ENCODE measurements around the gene TMEM50B.
"Not testable (repeated sequence)": the region's sequence is repeated elsewhere in the genome, so short reads cannot be mapped to it uniquely, and the experiment has no call there.

Gene TMEM50B

DNA sequence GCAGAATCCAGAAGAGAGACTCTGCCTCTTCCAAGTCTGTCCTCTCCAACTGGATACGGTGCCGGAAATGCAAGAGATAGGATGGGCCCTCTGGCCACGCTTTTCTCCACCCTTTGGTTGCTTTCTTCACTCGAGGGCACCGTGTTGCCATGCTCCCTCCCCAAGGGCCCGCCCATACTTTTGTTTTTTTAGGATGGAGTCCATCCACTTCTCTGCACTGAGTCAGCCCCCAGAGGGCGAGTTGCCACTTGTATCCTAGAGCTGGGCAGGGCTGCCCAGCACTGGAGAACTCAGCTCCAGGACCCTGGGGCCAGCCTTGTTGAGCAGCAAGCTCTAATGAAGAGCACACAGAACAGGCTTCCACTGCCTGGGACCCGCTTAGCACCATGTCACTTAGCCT is 51.1 kb downstream of the TMEM50B start:
- no peak for DNase-seq (ENCODE audit: low read depth in 2 of 2)

DNA sequence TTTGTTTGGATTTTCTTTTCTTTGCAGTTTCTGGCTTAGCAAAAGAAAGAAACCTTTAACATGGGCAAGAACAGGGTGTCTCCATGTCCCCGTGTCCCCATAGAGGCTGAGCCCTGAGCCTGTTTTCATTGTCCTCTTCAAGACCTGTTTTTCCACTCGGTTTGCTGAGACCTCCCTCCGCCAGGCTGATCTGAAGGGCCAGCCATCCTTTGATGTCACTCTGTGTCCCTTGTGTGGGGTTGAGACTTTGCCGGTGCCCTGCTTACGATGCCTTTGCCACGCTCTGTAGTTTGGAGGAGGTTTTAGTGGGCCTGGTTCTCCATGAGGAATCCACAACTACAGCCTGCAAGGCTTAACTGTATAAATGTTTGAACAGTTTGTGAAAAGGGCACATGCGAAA is 52.7 kb downstream of the TMEM50B start:
- DNase-seq (ENCODE audit: low read depth in 2 of 2): no peak

DNA sequence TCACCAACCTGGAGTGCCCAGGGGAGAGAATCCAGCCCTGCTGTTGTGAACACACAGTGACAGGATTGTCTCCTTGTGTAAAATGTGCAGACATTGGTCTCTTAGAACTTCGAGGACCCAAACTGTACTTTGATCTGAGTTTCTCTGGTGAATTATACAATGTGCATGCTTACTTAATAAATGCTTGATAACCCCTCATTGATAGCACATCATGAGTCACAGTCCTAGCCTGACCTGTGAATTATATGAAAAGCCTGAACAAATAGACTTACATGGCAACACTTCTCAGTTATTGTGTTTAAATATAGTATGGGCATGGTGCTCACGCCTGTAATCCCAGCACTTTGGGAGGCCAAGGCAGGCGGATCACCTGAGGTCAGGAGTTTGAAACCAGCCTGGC is 53.9 kb downstream of the TMEM50B start:
- no peak for DNase-seq (ENCODE audit: low read depth in 2 of 2)

DNA sequence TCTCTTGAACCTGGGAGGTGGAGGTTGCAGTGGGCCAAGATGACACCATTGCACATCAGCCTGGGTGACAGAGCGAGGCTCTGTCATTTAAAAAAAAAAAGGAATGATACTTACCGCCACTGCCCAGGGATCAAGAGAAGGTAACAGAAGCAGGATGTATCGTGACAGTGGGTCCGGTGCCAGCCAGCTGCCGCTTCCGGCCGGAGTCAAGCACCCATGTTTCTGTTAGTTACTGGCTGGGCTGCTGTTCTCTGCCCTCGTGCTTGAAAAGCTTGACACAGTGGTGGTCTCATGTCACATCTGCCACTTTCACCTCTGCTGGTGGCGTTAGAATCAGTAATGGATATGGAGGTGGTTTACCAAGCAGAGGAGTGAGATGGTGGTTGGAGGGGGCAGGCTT is 55.6 kb downstream of the TMEM50B start:
- DNase-seq (ENCODE audit: low read depth in 2 of 2): no peak

DNA sequence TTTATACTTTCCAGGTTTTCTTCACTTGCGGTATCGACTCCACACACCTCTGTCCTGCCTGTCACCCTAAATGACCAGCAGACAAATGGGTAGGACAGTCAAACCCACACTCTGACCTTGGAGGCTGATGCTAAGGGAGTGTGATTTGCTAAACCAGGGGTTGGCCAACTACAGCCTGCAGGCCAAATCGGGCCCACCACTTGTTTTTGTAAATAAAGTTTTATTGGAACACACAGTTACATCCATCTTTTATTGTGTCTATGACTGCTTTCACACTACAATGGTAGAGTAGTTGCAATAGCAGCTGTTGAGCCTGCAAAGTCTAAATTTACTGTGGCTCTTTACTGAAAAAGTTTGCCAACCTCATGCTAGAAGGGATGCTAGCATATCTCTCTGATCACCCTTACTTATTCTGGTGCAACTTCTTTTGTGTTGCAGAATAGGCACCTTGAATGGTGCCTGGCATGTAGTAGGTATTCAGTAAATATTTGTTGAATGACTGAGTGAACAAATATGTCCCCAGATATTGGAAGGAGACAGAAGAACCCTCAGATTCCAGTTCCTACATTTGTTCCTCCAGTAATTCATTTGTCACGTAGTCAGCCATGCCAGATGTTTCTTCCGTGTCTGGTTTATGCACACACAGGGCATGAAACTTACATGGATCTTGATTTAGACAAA is 57.9 kb downstream of the TMEM50B start:
- DNase-seq (ENCODE audit: low read depth in 2 of 2): no peak

DNA sequence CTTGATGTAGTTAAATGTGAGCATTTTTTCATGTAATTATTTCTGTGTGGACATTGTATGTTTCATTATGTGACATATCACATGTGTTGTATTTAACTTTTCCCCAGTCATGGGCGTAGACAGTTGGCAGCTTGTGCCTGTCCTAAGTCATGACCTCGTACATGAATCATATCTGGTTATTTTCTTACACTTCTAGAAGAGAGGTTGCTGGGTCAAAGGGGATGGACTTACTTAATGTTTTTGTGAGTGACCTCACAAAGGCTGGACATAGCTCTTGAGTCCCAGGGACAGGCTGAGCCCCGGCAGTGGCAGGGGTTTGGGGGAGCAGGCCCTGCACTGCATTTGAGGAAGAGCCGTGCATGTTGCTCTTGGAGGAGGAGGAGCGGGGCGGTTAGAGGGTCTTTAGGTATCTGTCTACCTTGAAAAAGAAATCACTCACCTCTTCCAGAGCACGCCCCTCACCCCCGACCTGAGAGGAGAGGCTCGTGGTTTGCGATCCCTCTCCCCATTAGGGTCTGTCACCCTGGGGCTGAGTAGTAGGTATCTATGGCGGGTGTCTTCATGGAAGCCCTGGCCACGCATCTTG is 60.1 kb downstream of the TMEM50B start:
- no peak for DNase-seq (ENCODE audit: low read depth in 2 of 2)

DNA sequence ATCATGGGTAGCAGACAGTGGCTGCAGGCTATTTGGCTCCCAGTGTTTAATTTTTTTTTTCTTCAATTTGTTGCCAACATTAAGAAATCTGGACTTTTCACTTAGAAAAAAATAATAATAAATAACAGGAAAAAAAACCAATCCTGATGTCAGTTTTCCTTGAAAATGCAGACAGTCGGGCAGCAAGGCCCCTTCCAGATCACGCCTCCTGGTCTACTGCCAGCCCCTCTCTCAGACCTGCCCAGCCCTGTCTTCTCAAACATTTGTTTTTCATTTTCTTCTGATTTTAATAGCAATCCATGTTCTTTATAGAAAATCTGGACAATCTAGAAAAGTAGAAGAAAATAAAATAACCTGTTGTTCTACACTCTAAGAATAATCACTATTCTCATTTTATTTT is 61.1 kb downstream of the TMEM50B start:
- no peak for DNase-seq (ENCODE audit: low read depth in 2 of 2)

DNA sequence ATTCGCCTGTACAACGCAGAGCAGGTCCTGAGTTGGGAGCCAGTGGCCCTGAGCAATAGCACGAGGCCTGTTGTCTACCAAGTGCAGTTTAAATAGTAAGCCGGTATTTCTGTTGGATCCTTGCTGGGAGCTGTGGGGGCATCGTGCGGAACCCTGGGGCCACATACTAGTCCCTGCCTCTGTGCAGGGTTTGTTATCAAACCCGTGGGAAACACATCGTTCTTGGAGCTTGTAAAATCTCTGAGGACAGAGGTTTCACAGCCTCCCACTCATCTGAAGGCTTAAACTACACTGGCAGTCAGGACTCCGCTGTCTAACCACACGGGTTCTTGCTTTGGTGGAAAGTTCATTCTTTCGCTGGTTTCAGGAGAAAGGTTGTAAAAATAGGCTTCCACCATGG is 64.8 kb downstream of the TMEM50B start:
- no peak for DNase-seq (ENCODE audit: low read depth in 2 of 2)

DNA sequence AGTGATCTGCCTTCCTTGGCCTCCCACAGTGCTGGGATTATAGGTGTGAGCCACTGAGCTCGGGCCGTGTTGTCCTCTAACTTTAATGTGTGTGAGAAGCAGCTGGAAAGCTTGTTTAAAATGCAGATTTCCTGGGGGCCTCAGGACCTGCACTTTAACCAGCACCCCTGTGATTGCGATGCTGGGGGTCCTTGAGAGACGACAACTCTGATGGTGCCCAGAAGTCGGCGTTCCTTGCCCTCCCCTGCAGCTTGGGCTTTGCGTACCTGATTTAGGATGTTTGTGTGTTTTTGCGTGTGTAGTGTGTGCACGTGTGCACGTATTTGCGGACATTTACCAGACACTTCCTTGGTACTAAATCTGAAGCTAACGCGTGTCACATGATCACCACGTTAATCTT is 65.7 kb downstream of the TMEM50B start:
- DNase-seq (ENCODE audit: low read depth in 2 of 2): no peak

DNA sequence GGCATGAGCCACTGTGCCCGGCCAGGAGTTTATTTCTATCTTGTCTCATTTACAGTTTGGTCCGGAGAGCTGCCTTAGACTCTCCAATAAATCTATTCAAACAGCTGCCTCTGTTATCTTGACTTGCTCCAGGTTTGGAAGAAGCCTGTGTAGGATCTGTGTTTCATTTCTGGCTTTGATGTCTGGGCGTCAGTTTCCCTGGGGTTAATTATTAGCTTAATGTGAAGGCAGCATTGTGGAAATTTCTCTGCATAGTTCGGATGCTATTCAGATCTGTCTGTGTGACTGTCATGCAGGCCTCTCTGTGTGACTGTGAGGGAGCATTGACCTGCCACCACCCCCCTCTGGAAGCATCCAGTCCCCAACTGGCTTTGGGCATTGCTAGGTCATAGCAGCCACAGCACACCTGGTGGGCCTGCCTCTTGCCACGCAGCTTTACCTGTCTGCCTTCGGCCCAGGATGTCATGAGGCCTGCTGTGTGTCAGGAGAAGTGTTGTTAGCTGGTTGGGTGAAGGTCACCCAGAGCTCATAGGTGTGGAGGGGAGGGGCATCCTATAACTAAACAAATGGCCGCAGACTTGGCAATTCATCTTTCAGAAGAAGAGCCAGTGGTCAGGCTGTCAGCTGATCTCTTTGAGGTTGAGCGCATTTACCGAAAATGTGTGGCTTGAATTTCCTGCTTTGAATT is 66.8 kb downstream of the TMEM50B start:
- DNase-seq (ENCODE audit: low read depth in 2 of 2): no peak

DNA sequence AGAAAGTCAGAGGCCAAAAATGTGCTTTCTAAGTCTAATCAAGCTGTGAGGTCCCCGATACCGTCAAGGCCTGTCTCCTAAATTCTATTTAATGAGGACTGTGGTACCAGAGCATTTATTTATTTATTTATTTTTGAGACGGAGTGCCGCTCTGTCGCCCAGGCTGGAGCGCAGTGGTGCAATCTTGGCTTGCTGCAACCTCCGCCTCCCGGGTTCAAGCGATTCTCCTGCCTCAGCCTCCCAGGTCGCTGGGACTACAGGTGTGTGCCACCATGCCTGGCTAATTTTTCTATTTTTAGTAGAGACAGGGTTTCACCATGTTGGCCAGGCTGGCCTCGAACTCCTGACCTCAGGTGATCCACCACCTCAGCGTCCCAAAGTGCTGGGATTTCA is 67.3 kb downstream of the TMEM50B start:
- DNase-seq (ENCODE audit: low read depth in 2 of 2): not testable (repeated sequence)

DNA sequence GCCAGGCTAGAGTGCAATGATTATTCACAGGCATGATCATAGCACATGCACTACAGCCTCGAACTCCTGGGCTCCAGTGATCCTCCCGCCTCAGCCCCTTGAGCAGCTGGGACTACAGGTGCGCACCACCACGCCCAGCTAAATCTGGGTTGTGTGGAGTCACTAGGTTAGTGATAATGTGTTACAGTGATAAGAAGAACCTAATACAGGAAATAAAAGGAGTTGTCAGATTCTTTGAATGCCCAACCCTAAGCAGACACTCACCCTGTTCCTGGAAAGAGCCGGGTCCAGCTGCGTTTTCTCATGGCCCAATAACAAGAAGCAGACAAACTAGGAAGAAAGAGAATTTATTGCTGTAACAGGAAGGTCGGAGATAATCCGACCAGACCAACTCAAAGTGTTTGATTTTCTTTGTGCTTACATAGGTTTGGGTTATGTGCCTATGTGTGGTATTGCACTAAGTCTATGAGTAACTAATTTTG is 67.8 kb downstream of the TMEM50B start:
- DNase-seq (ENCODE audit: low read depth in 2 of 2): no peak

DNA sequence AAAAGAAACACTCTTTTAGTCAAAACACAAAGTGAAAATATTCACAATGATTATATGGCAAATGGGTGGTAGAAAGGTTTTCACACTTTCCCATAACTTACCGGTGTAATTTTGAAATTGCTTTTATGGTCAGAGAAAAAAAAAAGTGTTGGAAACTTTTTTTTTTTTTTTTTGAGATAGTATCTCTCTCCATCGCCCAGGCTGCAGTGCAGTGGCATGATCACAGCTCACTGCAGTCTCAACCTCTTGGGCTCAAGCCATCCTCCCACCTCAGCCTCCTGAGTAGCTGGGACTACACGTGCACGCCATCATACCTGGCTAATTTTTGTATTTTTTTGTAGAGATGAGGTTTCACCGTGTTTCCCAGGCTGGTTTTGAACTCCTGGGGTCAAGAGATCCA is 73.3 kb downstream of the TMEM50B start:
- DNase-seq (ENCODE audit: low read depth in 2 of 2): no peak

DNA sequence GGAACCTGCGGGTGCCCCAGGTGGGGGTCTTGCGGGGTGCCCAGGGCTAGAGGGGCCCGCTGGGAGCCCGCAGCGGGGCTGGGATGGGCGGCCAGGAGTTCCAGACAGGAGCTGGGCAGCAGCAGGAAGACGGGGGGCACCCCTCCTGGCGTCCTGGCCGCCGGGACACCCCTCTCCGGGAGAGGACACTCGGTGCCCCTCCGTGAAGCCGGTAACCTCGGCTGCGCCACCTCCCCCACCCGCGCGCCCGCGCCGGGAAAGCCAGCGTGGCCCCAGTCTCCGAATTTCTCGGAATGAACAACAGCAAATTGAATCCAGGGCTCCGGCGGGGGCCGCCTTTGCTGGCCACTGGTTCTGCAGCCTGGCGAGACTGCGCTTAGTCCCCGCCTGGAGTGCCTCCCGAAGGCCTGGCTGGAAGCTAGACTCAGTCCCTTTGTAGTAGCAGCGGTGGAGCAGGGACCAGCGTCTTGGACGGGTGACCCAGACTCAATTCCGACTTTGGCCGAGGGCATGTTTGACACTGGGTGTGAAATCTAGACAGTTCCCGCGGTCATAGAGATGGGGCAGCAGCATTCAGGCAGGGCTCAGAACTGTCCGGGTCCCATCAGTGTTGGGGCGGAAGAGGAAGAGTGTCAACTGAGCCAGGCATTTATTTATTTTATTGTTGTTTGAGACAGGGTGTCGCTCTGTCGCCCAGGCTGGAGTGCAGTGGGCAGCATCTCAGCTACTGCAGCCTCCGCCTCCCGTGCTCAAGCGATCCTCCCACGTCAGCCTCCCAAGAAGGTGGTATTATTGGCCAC is 75.8 kb downstream of the TMEM50B start:
- DNase-seq (ENCODE audit: low read depth in 2 of 2): no peak

DNA sequence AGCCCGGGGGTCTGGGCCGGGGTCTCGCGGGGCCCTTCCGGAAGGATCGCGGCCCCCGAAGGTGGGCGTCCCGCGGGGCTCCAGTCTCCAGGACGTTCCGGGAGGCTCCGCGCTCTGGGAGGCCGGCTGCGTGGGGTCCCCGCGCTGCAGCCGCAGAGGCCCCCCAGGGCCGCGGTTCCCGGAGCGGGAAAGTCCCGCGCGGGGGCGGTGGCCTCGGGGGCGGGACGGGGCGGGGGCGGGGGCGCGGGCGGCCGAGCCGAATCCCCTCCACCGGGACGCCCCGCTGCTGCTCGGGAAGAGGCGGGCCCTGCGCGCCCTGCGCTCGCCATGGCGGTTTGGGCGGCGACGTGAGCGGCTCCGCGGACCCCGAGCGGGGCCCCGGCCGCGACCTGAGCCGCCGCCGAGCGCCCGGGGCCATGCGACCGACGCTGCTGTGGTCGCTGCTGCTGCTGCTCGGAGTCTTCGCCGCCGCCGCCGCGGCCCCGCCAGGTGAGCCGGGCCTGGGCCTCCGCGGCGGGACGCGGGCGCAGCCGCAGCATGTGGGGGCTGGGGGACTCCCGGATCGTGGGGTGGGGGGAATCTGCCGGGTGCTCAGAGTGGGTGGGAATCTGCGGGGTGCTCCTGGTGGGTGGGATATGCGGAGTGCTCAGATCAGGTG is 76.5 kb downstream of the TMEM50B start, which contains the start of gene IFNGR2:
IFNGR2 (plus strand) TSS at position 286 of the 658 bp plus-strand sequence; CDS start at position 417, 131 bp downstream.
- no peak for DNase-seq (ENCODE audit: low read depth in 2 of 2)

DNA sequence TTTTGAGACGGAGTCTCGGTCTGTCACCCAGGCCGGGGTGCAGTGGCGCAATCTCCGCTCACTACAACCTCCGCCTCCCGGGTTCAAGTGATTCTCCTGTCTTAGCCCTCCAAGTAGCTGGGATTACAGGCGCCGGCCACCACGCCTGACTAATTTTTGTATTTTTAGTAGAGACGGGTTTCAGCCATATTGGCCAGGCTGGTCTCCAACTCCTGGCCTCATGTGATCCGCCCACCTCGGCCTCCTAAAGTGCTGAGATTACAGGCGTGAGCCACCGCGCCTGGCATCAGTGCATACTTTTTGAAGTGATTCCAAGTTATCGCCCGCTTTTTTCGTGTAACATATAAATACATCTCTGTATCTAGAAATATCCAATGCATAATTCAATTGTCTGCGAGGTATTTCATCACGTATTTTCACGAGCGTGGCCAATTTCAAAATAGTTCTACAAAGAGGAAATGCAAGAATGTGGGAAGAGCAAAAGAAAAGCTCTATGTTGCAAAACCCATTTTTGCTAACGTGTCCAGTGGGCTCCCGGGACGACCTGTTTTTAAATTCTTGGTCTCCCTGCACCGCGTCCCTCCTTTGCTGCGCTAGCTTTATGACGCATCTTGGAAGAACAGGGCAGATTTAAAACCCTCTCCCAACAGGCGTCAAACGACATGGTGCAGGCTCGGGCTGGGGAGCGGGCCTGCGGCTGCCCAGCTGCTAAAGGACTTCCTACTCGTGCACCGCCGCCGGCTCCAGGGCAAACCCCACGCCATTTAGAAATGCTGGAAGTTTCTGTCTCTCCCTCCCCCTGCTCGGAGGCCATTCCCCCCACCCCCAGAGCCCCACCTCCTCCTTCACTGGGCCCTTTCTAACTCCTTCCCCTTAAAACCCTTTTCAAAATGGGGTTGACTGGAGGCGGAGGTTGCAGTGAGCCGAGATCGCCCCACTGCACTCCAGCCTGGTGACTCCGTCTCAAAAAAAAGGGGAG is 77.5 kb downstream of the TMEM50B start:
- no peak for DNase-seq (ENCODE audit: low read depth in 2 of 2)

DNA sequence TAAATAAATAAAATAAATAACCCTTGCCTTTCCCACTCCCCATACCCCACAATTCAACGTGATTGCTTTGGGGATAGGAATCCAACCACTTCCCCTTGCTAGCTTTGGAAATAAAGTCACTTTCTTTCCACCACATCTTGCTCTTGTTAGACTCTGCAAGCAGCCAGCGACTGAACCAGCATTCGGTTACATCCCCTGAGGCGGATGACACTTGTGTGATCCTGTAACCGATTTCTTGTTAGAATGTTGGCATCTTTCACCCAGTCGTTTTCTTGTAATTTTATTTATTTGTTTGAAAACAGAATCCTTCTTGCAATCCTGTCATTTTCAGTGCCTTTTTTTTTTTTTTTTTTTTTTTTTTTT is 78.2 kb downstream of the TMEM50B start:
- no peak for DNase-seq (ENCODE audit: low read depth in 2 of 2)

Data from stimulated activated CD4-positive, alpha-beta T cell treated with anti-CD3 and anti-CD28 coated beads, Interleukin-12 subunit alpha, Interleukin-12 subunit beta, amount 100 ng/mL, for 24 hours (primary cell).